Hematopoietic multipotent progenitor cell treated with erythropoietin and hydrocortisone succinate and interleukin-3 and kit ligand, for 15 days (in vitro differentiated cells): ENCODE data around the gene FZD2.
A peak's percentile ranks its signal among the peaks of the same experiment; 100 is the strongest.
"Not testable (repeated sequence)": the region's sequence is repeated elsewhere in the genome, so short reads cannot be mapped to it uniquely, and the experiment has no call there.

Experiments used
- DNase-seq: peaks from one replicate; pipeline ENCODE4 v3.0.0-alpha.2; 2015; ENCODE audit warnings: low spot score

FZD2 gene

DNA sequence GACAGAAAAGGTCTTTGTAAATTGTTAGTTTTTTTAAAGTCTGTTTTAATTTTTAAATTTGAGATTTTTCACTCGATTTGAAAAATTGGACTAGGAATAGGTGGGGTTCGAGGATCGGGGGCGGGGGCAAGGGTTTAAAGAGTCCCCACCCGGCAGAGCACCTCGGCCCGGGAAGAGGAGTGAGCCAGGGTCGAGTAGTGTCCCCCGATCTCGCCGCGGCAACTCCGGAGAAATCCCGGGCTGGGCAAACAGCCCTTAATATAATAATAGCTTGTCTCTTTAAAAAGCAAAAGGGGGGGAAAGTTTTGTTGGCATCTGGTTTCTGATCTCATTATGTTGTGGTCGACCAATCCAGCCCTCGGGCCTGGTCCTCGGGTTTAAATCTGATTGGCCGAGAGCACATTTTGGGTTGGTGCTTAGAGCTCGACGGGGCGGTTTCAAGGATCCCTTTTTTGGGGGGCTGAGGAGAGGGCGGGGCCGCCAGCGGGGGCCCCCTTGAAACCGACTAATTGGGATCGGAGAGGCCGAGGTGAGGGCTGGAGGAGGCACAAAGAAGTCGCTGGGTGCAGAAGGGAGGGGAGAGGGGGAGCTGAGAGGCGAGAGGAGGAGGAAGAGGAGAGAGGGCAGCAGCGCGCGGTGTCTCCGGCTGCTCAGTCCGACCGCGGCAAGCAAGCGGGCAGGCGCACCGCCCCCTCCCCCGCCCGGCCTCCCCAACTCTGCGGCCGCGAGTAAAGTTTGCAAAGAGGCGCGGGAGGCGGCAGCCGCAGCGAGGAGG, at the start of gene FZD2:
FZD2 (plus strand) TSS at position 653 of the 775 bp plus-strand sequence. CDS start 205 bp downstream, outside the sequence.
- DNase-seq = no peak

DNA sequence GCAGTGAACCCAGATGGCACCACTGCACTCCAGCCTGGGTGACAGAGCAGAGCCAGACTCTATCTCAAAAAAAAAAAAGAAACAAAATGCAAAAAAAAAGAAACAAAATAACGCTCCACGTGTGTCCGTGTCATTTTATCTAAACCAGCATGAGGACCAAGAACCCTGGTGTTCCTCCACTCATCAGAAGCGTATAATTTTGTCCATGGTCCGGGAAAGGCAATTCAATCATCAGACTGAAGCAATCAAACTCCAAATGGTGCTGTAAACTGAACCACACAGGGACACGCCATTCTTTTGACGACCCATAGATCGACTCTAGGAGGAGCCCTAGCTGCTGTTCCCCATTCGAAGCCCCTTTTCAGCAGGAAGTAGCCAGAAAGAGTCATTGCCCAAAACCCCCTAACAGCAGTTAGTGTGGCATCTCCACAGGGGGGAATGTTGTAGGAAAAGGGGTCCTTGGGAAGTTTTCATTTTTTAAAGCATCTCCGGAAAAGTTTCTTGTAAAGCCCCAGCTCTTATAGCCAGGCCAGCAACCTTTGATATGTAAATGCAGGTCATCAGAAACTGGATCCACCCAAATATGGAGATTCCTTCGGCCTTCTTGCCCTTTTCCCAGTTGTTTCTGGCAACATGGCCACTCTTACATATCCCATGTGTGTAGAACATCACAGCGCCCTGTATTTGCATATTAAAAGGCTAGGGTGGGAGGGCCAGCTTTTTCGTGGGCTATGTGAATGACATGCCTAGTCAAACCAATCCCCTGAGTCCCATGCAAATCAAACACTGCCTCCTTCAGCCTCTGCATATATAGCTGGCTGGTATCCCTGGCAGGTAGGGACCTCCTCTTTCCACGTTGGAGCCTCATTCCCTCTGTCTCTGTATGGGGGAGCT, 45.8 kb upstream of the FZD2 start:
- not testable (repeated sequence) for DNase-seq

DNA sequence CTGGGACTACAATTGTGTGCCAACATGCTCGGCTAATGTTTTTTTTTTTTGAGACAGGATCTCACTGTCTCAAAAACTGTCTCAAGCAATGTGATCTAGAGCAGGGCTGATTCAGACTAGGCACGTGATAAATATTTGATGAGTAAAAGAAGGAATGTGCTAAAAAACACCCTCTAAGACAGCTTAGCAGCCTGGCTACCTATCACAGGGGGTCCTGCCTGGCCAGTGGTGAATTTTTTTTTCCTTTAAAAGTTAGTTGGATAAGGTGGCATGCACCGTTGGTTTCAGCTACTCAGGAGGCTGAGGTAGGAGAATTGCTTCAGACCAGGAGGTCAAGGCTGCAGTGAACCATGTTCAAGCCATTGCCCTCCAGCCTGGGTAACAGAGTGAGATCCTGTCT, 39.3 kb upstream of the FZD2 start:
- no peak for DNase-seq

DNA sequence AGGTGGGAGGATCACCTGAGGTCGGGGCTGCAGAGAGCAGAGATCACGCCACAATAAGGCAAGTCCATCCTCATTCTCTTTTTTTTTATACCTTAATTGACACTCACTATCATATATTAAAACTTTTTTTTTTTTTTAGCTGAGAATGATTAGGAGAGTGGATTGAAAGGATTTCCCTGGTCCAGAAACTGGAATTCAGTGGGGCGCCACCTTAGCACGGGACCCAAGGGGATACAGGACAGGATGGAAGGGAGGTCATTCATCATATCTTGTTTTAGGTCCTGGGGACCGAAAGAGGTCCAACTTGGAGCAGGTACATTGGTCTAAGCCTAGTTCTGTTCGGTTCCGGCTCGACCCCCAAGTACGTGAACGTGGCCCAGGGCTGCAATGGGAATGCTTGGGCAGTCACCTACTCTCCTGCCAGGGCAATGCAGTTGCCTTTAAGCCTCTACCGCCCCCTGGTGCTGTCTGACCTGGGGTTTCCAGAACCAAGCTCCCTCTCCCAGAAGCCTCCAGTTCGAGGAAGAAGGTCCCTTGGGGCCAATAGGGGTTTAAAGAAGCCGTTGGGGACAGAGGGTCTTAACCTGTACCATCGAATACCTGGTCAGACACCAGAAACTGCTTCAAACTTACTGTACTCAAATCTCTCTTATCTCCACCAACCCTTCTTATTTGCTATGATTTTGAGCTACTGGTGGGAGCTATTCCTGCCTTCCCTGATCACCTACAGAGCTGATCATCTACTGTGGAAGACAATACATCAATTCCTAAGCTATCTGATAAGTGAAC, 34.2 kb upstream of the FZD2 start:
- DNase-seq = peak; percentile 64

DNA sequence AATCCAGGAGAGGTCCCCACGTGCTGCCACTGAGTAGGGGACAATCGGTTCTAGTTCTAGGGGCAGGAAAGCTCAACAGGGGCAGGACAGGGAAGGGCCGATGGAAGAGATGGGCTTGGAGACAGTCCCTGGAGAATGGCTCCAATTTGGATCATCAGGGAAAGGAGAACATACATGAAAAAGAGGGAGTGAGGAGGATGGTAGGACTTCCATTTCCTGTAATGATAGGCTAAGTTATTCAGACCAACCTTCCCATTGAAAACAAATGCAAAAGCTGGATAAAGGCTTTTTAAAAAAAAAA, 33.7 kb upstream of the FZD2 start:
- DNase-seq = no peak

DNA sequence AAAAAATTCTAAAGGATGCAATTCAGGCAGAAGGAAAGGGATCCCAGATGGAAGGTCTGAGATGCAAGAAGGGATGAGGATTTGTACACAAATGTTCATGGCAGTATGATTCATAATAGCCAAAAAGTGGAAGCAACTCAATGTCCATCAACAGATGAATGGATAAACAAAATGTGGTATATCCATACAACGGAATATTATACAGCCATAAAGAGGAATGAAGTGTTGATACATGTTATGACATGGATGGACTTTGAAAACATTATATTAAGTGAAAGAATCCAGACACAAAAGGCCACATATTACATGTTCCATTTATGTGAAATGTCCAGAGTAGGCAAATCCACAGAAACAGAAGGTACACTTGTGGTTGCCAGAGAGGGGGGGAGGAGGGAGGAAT, 30.2 kb upstream of the FZD2 start:
- no peak for DNase-seq

DNA sequence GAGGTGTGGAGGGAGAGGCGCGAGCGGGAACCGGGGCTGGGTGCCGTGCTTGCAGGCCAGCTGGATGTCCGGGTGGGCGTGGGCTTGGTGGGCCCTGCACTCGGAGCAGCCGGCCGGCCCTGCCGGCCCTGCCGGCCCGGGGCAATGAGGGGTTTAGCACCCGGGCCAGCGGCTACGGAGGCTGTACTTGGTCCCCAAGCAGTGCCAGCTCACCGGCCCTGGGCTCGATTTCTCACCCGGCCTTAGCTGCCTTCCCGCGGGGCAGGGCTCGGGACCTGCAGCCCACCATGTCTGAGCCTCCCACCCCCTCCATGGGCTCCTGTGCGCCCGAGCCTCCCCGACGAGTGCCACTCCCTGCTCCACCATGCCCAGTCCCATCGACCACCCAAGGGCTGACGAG, 29.3 kb upstream of the FZD2 start:
- DNase-seq = no peak

DNA sequence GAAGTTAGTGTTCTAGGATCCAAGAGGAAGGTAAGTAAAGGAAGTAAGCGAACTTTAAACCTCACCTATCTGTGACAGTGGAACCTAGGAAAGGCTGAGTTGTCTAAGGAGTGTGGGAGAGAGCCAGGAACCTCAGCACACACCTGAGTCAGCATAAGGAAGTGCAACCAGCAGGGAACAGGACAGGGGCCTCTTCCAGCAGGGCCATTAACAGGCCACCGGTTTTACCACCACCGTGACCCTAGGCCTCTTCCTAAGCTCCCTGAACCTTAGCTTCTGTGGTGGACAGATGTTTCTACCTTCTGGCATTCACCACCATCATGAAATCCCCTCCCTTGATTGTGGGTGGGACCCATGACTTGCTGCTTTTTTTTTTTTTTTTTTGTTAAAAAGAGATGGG, 27.4 kb upstream of the FZD2 start:
- DNase-seq = no peak

DNA sequence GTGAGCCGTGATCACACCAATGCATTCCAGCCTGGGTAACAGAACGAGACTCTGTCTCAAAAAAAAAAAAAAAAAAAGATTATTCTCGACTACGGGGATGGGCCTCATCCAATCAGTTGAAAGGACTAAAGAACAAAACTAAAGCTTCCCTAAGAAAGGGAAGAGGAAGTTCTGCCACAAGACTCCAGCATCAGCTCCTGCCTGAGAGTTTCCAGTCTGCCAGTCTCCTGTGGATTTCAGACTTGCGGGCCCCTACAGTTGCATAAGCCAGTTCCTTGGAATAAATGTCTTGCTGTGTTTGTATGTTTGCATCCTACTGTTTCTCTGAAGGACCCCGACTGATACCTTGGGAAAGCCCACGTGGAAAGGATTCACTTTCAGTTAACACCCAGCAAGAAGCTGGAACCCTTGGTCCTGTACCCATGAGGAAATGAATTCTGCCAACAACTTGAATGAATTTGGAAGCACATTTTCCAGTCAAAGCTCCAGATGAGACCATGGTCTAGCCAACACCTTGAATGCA, 26.3 kb upstream of the FZD2 start:
- DNase-seq = no peak

DNA sequence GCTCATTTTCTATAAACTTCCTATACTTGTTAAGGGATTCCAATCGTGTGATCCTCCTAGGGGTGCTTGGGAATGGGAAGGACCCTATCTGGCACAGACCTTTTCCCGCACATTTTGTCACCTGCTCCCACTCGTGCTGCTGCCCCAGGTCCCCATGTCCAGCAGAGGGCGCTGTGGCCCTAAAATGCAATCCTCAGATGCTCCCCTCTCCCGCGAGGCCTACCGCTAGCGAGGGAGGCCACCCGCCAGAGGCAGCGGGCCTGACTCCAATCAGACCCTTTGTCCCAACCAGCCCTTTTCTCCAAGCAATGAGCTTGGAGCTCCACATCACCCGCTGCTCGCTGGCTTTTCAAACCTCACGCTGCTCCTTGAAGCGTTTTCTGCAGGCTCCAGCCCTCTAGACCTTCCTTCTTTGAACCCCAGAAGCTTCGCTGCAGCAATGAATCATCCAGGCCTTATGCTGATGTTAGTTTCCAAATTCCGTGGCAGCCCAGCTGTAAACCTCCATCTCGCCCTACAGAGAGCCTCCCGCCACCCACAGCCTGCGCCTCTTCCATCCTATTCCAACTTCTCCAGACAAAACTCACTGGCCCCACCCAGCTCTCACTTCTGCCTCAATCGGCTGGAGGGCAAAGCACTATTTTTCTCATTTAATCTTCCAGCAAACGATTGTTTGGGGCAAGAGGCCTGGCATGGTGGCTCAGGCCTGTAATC, 23.6 kb upstream of the FZD2 start:
- peak; percentile 78 for DNase-seq

DNA sequence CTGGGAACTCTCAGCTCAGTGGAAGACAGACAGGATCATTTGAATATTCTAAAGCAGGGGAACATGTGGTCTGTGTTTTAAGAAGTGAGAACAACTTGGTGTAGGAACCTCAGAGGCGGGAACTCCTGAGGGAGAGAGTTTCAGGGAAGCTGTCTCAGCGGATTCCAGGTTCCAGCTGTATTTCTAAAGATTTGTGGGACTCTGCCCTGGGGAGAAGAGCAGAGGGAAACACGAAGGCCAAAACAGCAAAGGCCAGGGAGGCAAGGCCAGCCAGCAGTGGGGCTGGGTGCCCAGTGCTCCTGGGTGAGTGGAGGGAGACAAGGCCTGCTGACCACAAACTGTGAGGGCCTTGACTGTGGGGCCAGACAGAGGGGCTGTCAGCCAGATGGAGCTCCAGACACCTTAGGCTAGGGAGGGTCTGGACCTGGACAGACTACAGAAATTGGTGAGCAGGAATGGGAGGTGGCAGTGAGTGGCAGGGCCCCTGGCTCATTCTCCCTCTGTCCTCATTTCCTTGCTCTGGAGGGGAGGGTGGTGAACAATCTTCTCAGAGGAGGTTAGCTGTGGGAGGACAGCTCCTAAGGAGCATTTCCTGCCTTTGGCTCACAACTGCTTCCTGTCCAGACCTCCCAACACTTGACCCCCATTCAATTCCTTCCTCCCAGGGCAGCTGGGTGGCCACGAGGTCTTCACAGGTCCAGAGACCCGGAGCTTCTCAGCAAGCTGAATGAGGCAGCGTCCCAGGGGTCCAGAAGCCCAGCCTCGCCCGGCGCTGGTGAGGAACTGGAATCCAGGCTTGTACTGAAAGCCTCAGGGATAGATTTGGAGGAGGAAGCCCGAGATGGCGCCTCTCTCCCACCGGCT, 21.0 kb upstream of the FZD2 start:
- no peak for DNase-seq

DNA sequence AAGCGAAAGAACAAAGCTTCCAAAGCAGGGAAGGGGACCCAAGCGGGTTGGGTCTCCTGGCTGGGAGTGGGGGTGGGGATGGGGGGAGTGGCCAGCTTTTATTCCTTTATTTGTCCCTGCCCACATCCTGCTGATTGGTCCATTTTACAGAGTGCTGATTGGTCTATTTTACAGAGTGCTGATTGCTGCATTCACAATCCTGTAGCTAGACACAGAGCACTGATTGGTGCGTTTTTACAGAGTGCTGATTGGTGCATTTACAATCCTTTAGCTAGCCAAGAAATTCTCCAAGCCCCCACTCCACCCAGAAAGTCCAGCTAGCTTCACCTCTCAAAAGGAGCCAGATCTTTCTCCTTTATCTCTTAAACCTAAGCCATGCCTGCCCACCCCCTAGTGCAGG, 19.4 kb upstream of the FZD2 start:
- DNase-seq = not testable (repeated sequence)

DNA sequence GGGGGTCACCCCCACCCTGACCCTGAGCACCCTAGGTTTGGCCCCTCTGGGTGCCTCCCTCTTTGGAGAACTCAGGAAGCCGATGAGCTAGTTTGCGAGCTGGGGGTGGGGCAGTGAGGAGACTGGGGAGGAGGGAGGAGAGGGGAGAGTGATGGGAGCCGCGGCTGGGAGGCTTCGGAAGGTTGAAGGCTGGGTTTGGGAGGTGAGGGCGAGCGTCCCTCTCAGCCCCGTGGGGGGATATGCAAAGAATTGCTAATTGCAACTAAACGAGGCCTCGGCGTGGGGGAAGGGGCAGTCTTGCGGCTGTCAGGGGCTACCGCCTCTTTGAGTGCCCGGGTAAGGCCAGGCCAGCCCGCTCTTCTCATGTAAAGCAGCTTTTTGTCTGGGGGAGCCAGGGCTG, 17.6 kb upstream of the FZD2 start:
- DNase-seq = no peak

DNA sequence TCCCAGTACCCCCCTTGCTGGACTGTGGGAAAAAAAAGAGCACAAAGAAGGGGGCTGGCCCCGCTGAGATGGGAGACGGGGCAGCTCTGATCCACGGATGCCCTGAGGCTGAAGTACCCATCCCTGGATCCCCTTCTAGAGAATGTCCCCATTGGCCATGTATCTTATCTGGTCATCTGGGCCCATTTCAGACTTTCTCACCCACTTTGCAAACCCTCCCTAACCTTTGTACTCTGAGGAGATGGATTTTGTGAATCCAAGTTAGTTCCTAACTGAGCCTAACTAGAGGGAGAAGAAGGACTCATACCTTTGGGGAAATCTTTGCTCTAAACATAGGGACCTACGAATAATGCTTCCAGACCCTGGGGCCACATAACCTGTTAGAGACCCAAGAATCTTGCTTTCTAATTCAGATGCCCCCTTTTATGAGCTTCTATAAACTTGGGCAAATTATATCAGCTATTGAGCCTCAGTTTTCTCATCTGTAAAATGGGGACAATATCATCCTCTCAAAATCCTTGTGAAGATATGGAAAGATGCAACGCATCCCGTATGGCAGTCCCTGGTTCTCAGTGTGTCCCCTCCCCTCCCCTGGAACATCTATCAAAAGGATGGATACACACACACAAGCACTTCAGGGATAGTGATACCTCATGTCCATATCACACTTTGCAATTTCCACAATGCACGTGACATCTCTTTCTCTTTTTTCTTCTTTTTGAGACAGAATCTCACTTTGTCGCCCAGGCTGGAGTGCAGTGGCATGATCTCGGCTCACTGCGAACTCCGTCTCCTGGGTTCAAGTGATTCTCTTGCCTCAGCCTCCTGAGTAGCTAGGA, 16.8 kb upstream of the FZD2 start:
- DNase-seq = no peak

DNA sequence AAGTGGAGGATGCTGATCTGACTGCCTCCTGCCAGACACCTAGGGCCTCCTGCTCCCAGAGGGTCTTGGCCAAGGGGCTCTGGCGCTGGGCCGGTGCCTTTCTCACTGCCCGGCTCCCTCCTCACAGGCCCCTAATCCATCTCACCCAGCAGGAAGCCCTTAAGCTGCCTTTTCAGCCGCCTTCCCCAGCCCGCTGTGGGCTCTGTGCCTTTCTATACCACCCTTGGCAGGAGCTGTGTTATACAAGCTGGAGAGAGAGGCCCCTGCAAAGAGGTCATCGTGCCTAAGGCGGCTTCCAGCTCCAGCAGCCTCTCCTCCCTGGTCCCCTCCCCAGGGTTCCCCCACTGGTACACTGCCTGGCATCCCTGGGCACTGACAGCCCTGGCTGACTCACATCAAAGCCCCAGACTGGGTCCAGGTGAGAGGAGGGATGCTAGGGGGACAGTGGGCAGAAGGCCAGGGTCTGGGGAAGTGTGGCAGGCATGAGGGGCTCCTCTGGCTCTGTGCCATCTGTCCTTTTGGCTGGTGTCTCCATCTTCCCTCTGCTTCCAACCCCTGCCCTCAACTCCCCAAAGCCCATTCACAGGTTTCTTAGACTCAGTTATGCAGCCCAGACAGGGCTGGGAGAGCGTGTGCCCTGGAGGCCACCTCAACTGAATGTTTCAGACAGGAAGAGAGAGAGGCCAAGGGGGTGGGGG, 15.3 kb upstream of the FZD2 start:
- no peak for DNase-seq

DNA sequence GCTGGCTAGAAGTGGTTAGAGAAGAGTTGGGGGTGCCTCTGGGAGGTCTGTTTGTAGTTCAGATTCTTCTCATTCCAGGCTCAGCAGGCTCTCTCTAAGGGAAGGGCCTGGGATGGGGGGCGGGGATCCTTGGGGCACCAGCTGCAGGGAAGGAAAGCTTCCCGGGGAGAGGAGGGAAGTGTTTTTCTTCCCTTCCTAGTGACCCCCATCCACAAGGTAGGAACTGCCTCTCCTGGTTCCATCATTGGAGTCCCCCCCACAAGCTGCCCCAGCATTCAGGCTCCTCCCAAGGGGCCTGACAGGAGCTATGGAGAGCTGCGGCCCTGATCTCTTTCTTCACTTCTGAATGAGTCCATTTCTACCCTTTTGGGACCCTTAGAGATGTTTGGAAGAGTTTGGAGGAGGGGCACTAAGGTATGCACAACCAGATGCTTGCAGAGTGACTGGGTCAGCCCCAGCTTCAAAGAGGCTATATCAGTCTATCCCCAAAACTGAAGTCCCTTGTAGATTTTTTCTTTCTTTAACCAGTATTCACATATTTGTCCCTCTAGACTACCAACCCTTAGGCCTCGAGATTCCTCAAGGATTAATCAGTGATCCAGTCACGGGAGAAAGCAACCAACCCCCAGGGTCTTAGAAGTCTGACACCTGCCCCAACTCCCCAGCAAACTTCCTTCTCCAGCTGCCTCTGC, 13.9 kb upstream of the FZD2 start:
- DNase-seq = no peak

DNA sequence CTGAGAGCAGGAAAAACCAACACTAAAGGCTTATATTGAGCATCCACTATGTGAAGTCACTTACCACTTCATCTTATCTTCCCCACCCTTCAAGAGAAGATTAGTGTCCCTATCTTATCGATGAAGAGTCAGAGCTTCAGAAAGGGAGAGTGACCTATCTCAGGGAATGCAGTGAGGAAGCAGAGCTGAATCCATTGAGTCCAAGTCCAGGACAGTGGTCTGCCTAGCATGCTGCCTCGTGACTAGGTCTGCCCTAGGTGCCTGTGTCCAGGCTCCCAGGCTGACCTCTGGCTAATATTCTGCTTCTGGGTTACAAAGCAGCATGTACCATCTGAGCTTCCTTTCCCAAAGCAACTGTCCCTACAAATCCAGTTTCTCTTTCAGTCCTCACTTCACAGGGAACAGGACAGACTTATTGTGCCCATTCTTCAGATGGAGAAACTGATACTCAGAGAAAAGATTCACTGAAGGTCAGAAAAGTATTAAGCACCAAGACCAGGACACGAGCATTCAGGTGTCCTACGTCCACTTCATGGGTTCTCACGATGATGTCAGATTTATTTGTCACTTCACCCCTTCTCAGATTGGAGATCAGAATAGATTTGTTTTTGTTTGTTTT, 13.3 kb upstream of the FZD2 start:
- DNase-seq = no peak
